ENCODE data around the gene TLL1.
A peak's percentile ranks its signal among the peaks of the same experiment; 100 is the strongest.

Gene TLL1

DNA sequence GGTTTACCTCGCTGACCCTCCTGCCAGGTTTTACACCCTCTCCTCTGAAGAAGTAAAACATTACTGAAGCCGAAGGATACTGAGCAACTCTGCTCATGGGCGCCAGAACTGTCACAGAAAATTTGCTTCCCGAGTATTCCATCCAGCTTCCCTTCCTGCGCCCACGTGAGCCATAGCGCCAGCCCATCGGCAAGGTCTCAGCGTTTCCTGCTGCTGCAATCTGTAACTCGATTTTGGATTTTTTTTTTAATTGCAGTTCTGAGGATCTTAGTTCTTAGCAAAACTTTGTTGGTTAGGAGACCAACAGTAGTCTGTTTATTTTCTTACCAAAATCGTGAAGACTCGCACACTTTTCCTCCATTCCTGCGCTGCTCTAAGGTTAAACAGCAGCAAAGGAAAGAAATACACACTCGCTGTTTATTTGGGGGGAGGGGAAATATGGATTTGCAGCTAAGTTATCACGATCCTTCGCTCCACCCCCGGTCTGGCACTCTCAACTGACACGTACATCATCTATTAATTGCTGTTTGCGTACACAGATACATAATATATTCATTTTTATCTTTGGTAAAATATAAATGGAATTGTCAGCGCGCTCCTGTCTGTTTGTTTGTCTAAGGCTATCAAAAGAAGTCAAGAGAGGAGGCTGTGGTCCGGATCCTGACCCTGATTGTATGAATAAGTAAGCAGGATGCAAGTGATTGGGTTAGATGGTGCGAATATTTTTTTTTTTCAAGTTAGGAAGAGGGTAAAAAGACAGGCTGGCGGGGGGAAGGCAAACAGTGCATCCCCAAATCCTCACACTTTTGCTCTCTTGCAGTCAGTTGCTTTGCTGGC, at the start of gene TLL1:
TSS of gene TLL1 (plus strand) at position 777 of the 837 bp plus-strand sequence. CDS start 668 bp downstream, outside the sequence.
- DNase-seq = no peak

DNA sequence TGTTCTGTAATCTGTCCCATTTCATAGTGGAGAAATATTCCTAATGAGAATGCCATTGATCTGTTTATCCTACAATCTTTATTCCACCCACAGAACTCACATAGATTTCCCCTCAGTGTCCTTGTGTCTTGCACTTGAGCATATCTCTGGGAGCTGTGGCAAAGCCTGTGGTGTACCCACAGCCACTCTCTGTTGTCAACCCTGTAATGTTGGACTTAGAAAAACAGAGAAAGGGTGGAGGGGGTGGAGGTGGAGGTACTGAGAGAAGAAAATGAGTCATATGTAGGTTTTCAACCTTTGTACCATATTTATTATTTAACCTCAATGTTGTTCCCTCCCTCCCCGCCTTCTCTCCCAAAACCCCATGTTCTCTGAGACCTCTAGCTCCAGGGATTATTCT, 46.9 kb upstream of the TLL1 start:
- DNase-seq = no peak

DNA sequence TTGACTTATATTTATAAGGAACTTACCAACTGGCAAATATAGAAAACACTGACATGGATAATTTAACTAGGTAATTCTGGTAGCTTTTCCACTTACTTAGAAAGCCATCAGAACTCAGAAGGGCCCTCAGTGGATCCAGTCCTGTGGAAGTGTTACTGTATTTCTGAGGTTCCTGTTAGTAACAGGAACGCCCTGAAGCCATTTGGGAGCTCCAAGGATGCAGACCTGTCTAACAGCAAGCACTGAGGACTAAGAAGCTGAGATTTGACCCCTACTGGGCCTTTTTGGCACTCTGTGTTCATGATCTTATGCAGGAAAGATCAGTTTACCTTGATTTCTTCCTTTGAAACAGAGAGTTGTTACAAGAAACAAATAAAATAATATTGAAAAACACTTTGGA, 46.0 kb upstream of the TLL1 start:
- no peak for DNase-seq

DNA sequence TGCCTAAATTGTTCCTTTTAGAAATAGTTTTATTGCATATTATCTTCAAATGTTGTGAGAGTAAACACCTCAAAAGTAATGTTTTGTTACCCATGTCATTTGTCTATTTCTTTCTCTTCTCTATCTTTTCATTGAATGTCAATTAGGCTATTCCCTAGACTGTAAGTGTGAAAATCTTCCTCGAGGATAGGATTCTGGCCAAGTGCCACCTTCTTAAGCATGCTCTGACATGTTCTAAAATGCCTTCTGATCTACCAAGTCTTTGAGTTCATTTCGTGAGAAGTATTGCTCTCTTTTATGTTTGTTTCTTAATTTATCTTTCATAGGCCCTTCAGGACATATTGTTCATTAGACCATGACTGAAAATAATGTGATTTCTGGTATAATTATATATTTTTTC, 44.1 kb upstream of the TLL1 start:
- no peak for DNase-seq

DNA sequence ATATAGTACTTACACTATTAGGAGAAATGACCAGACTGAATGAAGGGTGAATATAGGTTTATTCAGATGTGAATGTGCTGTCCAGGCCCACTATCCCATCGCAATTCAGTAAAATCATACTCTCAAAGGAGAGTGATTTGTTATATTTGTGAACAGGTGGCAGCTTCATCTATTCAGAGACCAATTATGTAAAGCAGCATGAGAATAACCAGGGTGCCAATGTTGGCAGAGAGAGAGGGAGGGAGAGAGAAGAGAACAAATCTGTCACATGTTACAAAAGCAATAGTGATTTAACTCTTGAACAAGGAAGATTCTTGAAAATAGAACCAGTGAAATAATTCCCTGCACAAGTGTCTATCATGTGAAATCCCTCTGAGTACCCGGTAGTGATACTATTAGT, 38.9 kb upstream of the TLL1 start:
- DNase-seq = no peak

DNA sequence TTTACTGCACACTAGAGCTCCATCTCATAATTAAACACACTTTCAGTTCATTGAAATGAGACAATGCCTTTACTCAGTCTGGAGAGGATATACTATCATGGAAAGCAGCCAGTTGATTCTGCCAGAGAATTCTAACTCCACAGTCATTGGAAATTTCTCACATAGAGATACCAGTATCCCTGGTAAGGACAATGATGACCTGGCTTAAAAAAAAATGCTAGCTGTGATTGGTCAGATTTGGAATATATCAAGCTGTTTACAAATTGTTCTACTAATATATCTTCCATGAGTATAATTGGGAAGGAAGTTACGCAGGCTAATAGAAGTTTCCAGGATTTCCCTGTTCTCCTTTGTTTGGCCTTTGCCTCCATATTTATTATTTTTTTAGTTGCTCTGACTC, 34.5 kb upstream of the TLL1 start:
- no peak for DNase-seq

DNA sequence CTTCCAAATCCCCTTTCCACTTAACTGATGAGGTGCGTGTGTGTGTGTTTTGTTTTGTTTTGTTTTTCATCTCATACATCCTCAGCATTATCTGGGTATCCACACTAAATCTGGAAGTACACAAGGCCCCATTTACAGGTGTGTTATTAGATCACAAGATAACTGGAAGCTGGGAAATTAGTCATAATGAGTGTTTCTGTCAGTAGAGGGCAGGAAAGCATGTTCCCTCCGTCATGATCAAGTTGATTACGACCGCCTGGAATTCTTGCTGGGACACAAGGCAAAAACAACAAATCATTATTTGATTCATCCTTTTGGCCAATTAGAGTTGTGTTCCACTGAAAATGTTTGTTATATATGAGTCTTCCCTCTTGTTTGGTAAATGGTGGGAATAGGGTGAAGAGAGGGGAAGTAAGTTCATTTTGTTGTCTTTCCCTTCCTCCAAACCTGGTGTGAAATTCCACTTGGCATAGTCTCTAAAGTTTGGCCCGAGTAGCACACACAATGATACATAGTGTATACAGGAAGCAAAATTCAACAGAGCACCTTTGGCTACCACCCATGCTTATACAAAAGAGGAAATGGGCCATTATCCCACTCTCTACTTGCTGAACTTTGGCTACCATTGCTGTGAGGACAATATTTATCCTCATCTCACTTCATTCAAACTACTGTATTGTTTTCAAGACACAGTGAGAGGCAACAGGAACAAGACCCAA, 33.3 kb upstream of the TLL1 start:
- DNase-seq = no peak

DNA sequence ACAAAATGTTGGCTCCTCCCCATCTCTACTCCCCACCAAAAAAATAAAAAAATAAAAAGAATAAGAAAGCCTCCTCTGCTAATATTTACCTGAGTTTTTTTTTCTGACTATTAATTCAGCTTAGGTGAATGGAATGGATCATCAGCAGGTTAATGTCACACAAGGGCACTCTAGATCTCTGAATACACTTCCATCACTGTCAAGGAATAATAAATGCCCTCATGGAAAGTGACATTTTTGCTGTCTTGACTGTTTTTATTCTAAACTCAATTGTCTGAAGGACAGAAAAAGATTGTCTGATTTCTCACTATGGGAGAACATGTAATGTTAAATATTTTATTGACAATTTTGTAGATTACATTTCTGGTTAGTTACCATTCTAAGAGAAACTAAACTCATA, 30.4 kb upstream of the TLL1 start:
- no peak for DNase-seq

DNA sequence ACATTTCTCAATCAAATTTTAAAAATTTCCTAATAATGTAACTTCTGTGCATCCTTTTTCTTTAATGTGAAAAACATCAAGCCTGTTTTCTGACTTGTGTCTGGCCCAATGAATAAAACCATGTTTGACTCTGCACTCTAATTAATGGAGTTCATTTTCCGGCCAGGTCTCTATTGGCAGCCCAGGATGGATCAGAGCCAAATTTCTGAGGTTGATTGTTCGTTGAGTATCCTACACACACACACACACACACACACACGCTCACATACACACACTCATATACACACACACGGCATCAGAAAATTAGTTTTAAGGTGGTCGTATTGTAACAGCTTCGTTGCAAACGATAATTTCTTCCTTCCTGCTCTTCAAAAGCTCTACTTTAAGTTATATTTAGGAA, 28.9 kb upstream of the TLL1 start:
- no peak for DNase-seq

DNA sequence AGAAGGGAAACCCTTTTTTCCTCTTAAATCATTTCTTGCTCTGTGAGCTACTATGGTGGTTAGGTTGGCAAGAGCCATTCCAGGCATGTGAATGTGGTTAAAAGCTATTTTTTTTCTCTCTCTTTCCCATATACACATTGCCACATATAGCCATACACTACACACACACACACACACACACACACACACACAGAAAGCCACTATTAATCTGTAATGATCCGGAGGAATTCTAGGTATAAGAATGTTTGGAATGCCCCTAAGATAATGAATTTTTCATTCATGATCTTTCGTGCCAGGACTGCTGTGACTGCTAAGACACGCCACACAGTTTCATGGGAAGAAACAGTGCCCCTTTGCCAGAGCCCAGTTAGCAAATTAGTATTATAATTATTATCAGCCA, 21.8 kb upstream of the TLL1 start:
- DNase-seq = no peak

DNA sequence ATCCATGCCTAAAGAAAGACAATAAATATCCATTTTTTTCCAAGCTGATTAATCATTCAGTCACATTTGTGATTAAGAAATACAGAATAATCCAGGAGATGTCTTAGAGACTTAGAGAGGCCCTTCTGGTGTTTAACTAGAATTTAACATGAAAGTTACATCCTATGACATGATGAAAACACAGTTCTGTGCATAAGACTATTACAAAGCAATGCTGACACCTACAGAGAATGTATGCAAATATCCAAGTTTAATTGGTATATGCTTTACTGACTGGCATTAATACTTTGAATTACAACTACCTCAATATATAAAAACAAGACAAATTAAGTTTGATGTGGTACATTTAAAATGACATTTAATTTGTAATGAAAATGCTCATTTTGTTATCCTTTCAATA, 17.8 kb upstream of the TLL1 start:
- DNase-seq = no peak

DNA sequence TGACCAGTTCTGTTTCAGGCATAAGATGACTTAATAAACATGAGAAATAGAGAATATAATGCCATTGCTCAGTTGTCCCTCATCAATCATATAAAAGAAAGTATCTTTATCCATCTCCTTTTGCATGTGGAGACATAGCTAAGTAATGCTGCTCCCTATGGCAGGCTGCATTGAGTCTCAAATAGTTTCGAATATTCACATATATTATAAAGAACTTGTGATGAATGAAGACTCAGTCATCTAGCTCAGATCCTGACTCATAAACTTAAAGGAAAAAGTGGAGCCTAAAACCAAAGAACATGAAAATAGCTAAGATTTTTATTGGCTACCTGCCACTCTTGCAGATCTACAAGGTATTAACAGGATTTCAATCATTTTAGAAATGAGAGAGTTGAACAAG, 11.7 kb upstream of the TLL1 start:
- DNase-seq = no peak

DNA sequence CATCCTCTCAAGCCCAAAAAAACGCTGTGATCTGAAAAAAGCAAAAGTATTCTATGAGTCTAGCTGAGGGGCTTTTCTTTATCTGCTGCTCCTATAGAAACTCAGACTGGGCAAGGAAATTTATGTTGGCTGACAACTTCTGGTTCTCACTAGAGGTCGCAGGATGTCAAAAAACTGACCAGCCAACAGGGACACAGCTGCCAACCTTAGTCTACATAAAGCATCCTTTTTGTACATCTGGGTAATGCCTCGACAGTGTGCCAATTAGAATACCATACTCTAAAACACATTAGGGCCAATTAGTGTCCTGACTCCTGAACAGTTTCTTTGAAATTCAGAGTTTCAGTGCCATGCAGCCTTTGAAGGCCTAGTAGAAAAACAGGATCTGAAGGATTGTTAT, 8.8 kb upstream of the TLL1 start:
- no peak for DNase-seq

DNA sequence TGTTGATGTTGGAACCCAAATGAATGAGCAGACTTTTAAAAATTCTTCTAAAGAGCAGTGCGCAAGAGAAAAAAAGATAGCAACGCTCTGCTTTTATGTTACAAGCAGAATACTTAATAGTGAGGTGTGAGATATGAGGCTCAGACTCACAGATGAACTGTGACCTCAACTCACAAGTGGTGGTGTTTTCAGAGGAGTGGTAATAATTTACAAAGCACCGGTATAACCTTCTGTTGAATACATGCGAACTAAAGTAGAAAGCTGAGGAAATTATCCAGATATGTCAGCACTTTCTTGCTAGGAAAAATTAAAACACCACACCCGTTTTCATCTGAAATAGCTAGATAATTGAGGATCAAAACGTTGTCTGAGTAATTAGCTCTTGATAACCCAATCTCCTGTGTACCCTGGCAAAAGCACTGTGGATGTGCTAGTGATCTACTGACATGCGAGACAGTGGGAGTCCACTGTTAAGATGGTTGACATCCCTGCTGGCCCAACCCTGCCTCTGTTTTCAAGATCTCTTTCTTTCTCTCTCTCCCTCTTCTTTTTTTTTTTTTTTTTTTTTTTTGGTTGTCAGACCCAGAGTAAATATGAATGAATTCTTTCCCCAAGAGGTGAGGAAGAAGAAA, 6.9 kb upstream of the TLL1 start:
- DNase-seq = peak; percentile 29

DNA sequence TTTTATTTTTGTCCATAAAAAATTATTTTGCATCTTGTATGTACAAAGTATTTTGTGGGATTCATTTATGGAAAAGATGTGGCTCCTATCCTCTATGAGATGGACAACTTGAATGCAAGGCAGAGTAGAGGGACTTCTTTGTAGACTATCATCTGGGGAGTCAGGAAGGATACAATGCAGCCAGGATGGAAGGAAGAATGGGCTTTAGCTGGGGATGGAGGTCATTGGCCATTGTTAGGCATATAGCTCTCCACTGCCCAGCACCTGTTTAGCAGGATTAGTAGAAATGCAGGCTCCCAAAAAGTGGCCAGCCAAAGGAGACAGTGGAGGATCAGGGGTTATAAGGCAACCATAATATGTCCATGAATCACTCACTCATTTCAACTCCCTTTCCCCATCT, 5.1 kb upstream of the TLL1 start:
- DNase-seq = no peak

DNA sequence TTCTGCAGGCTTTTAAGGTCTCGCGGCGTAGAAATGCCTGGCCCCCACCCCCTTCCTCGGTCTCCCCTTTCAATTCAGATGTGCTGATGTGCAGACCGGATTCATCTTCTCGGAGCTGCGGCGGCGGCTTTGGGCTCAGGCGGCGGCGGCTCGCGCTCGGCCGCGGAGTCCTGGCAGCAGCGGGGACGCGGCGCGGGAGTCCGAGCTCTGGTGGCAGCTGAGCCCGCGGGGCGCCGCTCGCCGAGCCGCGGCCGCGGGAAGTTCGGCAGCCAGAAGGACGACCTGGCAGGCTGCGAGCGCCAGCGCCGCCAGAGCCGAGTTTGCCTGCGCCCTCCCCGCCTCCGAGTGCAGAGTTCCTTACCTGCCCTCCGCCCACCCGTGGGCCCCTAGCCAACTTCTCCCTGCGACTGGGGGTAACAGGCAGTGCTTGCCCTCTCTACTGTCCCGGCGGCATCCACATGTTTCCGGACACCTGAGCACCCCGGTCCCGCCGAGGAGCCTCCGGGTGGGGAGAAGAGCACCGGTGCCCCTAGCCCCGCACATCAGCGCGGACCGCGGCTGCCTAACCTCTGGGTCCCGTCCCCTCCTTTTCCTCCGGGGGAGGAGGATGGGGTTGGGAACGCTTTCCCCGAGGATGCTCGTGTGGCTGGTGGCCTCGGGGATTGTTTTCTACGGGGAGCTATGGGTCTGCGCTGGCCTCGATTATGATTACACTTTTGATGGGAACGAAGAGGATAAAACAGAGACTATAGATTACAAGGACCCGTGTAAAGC, 448 bp downstream of the TLL1 start:
- no peak for DNase-seq

DNA sequence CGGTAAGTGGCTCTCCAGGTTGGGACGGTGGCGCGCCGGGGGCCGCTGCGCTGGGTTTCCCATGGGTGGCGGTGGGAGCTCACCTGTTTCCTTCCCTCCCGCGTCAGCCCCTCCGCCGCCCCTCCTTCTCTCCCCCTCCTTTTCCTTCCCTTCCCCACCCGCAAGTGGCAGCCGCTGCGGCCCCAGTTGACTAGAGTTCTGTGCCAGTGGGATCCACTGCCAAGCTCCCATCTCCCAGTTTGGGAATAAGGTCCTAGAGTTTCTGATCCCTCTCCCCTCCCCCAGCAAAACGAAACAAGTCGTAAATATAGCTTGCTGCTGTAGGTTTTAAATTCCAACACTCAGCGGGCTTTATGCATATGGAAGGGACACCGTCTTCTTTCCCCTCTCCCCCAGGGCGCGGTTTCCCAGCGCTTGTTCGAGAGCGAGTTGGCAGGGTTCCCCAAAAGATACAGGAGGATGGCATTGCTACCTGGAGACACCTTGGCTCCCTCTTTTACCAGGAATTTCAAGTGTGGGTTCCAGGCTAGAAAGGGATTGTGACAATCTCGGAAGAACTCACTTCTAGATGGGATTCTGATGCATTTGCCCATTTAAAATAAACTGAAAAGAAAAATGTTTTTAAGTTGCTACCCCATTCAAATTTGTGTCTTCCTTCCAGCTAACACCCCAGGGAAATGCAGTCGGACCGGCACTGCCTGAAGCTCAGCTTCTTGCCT, 1.2 kb downstream of the TLL1 start:
- no peak for DNase-seq

DNA sequence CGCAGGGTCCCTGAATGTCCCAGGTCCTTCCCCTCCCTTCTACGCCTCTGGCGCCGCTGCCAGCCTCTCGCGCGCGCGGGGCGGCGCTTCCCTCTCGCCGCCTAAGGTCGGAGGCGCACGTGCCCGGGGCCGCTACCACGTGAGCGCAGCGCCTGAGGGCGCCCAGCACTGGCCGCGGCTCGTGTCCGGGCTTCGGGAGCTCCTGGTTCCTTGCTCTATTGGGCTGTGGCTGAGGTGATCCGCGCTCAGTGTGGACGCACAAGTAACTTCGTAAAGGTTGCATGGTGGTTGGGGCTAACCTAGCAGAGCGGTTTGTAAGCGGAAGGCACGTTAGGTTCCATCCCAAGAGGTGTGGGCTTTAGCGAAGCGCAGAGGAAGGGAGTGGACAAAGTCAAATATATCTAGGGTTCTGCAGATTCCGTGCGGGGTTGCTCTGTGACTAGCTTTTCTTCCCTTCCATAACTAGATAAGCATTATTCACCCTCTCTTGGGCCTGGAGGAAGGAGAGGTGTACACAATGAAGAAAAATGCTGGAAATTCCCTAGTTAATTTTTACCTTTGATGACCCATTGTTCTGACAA, 1.8 kb downstream of the TLL1 start:
- no peak for DNase-seq

DNA sequence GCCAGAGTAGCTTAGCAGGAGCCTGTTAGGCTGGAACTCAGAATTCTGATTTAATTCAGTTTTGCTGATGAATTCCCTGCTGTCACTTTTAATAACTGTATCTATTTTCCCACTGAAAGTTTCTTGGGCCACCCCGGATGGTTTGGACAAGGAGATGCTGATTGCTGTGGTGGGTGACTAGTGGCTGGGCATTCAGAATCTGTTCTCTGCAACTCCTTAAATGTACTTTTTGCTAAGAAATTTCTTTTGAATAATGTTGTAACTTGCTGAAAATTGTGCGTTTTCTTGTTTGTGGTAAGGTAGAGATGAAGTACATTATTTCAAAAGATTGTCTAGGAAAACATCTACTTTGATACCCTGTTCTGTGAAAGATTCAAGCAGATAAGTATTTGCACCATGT, 2.4 kb downstream of the TLL1 start:
- DNase-seq = no peak

DNA sequence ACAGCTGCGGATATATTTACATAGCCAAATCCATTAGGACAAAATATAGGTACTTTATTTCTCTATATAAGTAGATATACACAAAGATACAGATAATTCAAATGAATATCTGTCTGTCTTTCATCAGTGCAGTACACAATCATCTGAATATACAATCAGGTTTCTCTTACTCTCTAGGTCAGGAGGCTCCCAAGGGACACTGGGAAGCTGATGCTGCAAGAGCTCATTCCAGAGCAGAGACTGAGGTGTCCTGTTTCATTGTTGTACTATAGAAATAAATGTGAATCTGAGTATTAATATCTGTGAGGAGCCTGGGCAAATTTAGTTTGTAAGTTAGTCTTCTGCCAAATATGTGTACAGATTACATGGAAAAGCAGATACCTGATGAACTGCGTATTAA, 4.2 kb downstream of the TLL1 start:
- DNase-seq = no peak

DNA sequence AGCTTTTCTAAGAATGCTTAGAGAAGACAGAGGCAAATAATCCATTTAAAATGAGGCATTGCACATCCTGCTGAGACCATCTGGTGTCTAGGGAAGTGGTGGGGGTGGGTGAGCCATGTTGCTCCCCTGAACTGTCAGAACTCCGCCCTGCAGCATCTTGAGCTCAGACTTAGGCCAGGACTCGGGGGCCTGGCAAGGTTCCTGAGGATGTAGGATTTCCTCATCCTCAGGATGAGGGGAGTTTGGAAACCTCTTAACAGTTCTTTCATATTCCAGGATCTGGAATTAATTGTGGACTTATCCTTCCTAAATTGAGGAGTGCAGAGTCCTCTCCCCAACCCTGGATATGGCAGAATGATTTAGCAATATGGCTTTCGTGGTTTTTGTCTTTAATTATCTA, 6.6 kb downstream of the TLL1 start:
- no peak for DNase-seq

DNA sequence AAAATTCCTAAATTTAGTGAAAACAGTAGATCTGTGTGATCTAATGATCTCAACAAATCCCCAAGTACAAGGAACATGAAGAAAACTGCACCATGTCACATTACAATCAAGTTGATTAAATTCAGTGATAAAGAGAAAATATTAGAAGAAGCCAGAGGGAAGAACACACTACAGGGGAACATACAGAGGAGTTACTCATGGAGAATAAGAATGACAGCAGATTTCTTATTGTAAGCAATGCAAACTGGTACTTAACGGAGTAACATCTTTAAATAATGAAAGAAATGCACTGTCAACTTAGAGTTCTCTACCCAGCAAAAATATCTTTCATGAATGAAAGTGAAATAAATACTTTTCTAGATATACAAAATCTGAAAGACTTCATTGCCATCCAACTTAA, 21.1 kb downstream of the TLL1 start:
- no peak for DNase-seq
